ENCODE data around the gene ZBTB7C.

The ZBTB7C gene

GRCh38 chr18:48203961-48204666 lies 205.1 kb downstream of the ZBTB7C start:
- DNase-seq (ENCODE audit: low spot score), result no peak
- TF ChIP-seq CTCF (IDR thresholded peaks at IDR 0.05; ENCODE audit: borderline replicate concordance, control extremely low read depth, extremely low read depth, insufficient read depth, missing control alignments), result no peak
- in situ Hi-C loops (cut with MboI; ENCODE audit: low sequenced_read_pairs, unreplicated experiment), result no loop called here

- no peak for DNase-seq (ENCODE audit: low spot score)
- TF ChIP-seq CTCF (IDR thresholded peaks at IDR 0.05; ENCODE audit: borderline replicate concordance, control extremely low read depth, extremely low read depth, insufficient read depth, missing control alignments), result no peak
- in situ Hi-C loops (cut with MboI; ENCODE audit: low sequenced_read_pairs, unreplicated experiment), result no loop called here
These were observed 205.8 kb downstream of the ZBTB7C start for GRCh38 chr18:48203288-48203945.

DNA sequence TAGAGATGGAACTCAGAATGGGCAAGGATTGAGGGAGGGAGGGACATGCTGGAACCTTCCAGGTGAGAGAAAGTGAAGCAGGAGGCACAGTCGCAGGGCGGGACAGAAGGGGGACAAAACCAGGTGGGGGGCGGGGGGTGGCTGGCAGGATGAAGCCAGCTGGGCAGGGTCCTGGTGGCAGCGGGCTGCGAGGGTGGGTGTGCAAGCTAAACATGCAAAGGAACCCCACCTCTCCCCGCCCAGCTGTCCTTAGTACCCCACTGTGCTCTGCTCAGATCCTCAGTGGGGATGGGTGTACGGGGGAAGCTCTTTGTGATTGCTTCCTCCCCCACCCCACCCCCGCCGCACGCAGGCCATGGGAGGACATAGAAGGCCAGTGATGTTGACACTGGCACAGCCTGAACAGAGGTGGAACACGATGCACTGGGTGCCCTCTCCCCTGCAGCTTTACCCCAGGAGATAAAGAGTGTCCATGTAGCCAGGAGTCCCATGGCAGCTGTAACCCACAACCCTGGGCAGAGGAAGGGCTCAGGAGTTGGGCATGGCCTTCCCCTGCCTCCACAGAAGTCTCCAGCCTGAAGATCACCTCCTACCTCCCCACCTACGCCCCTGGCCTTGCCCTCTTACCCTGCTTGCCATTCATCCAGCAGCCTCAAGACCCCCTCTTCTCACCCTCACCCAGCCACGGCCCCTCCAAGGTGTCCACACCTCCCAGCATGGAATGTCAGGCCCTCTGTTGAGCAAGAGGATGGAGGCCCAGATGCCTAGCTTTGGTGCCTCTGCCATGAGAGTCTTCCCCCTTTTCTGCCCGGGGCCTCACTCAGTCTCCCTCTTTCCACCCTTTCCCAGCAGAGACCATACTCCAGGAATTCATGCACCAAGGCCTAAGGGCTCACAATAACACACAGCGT lies 206.6 kb downstream of the ZBTB7C start:
- in situ Hi-C loops (cut with MboI; ENCODE audit: low sequenced_read_pairs, unreplicated experiment), result no loop called here
- no peak for DNase-seq (ENCODE audit: low spot score)
- TF ChIP-seq CTCF (IDR thresholded peaks at IDR 0.05; ENCODE audit: borderline replicate concordance, control extremely low read depth, extremely low read depth, insufficient read depth, missing control alignments), result no peak

GRCh38 chr18:48202006-48202348 lies 207.2 kb downstream of the ZBTB7C start:
- no peak for DNase-seq (ENCODE audit: low spot score)
- no peak for TF ChIP-seq CTCF (IDR thresholded peaks at IDR 0.05; ENCODE audit: borderline replicate concordance, control extremely low read depth, extremely low read depth, insufficient read depth, missing control alignments)
- in situ Hi-C loops (cut with MboI; ENCODE audit: low sequenced_read_pairs, unreplicated experiment), result no loop called here

DNA sequence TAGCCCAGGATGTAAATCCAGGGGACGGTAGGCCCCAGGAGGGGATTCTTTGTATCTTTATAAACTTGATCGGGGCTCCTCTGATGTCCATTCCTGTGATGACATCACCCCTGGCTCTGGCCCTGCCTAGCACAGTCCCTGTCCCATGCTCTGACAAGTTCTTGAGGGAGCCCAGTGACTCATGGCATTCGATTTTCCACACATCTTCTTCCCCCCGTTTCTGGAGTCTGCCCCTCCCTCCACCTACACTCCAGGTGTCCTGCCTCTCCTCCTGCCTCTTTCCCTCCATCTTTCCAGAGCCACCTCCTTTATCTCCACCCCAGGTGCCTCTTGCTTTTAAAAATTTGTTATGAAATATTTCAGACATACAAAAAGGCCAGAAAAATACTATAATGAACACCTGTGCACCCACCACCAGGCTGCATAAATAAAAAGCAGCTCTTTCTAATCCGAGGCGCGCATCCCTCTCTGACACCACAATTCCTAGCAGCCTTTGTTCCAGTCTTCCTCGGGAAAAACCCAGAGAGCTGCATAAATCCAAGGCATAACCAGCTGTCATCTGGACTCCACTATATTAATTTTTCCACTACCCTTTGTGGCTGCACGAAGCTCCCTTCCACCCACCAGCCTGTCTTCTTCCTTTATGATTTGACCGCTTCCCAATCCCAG lies 207.7 kb downstream of the ZBTB7C start:
- no peak for TF ChIP-seq CTCF (IDR thresholded peaks at IDR 0.05; ENCODE audit: borderline replicate concordance, control extremely low read depth, extremely low read depth, insufficient read depth, missing control alignments)
- DNase-seq (ENCODE audit: low spot score), result no peak
- in situ Hi-C loops (cut with MboI; ENCODE audit: low sequenced_read_pairs, unreplicated experiment), result no loop called here
